H9 (cell line): ENCODE results near the gene TMEM164. TPM values are rescaled to one million over a fixed set of nuclear protein-coding genes. Genes with fewer than 3 reads are reported as not detected.

Experiments used
- DNase-seq: peaks from one replicate; pipeline ENCODE4 v3.0.0-alpha.2; 2017
- H2AFZ ChIP-seq: one replicate; pipeline ENCODE4 v1.6.1; 2013; ENCODE audit warnings: mild to moderate bottlenecking, low read length, control low read depth, moderate library complexity
- H2AK5ac ChIP-seq: 2 replicates; pipeline ENCODE4 v1.6.1; 2013; ENCODE audit warnings: low read length, control low read depth, mixed read lengths; ENCODE audit not compliant: insufficient read length
- H2BK120ac ChIP-seq: one replicate; pipeline ENCODE4 v1.6.1; 2013; ENCODE audit warnings: low read depth, mild to moderate bottlenecking, low read length, control low read depth, inconsistent platforms; ENCODE audit not compliant: poor library complexity, severe bottlenecking
- H2BK12ac ChIP-seq: 2 replicates; pipeline ENCODE4 v1.6.1; 2013; ENCODE audit warnings: low read length, control low read depth, mixed read lengths, low read depth; ENCODE audit not compliant: insufficient read length
- H2BK15ac ChIP-seq: 2 replicates; pipeline ENCODE4 v1.6.1; 2013; ENCODE audit warnings: low read depth, low read length, control low read depth
- H2BK20ac ChIP-seq: one replicate; pipeline ENCODE4 v1.6.1; 2013; ENCODE audit warnings: low read depth, mild to moderate bottlenecking, low read length, control low read depth, inconsistent platforms; ENCODE audit not compliant: poor library complexity, severe bottlenecking
- H2BK5ac ChIP-seq: 2 replicates; pipeline ENCODE4 v1.6.1; 2013; ENCODE audit warnings: low read length, control low read depth, mixed read lengths; ENCODE audit not compliant: insufficient read length
- H3K14ac ChIP-seq: 2 replicates; pipeline ENCODE4 v1.6.1; 2013; ENCODE audit warnings: low read length, control low read depth; ENCODE audit not compliant: insufficient read depth
- H3K18ac ChIP-seq: 2 replicates; pipeline ENCODE4 v1.6.1; 2013; ENCODE audit warnings: low read depth, mild to moderate bottlenecking, mixed read lengths, low read length, control low read depth; ENCODE audit not compliant: insufficient read length
- H3K23ac ChIP-seq: 2 replicates; pipeline ENCODE4 v1.6.1; 2013; ENCODE audit warnings: low read length, control low read depth, mixed read lengths, low read depth; ENCODE audit not compliant: insufficient read length
- H3K23me2 ChIP-seq: 2 replicates; pipeline ENCODE4 v1.6.1; 2013; ENCODE audit warnings: low read depth, mild to moderate bottlenecking, mixed read lengths, low read length, control low read depth; ENCODE audit not compliant: insufficient read length, poor library complexity, severe bottlenecking
- H3K27ac ChIP-seq: 2 replicates; pipeline ENCODE4 v1.5.1; 2013; ENCODE audit warnings: low read length, control low read depth, mixed read lengths, low read depth; ENCODE audit not compliant: insufficient read length
- H3K27me3 ChIP-seq: 2 replicates; pipeline ENCODE4 v1.6.1; 2013; ENCODE audit warnings: low read length, control low read depth, inconsistent platforms; ENCODE audit not compliant: insufficient read depth
- H3K4ac ChIP-seq: 2 replicates; pipeline ENCODE4 v1.6.1; 2013; ENCODE audit warnings: low read depth, mild to moderate bottlenecking, control low read depth, inconsistent platforms, low read length, moderate library complexity
- H3K4me1 ChIP-seq: 2 replicates; pipeline ENCODE4 v1.6.1; 2013; ENCODE audit warnings: low read length, control low read depth, inconsistent platforms; ENCODE audit not compliant: insufficient read depth
- H3K4me2 ChIP-seq: 2 replicates; pipeline ENCODE4 v1.6.1; 2013; ENCODE audit warnings: low read length, control low read depth, mixed read lengths; ENCODE audit not compliant: insufficient read length, insufficient read depth
- H3K56ac ChIP-seq: 2 replicates; pipeline ENCODE4 v1.6.1; 2013; ENCODE audit warnings: low read depth, mild to moderate bottlenecking, mixed read lengths, low read length, control low read depth; ENCODE audit not compliant: insufficient read length
- H3K79me1 ChIP-seq: 2 replicates; pipeline ENCODE4 v1.6.1; 2013; ENCODE audit warnings: low read depth, mild to moderate bottlenecking, moderate library complexity, low read length, control low read depth, inconsistent platforms; ENCODE audit not compliant: insufficient read depth, poor library complexity, severe bottlenecking
- H3K79me2 ChIP-seq: 2 replicates; pipeline ENCODE4 v1.6.1; 2013; ENCODE audit warnings: low read length, control low read depth, inconsistent platforms; ENCODE audit not compliant: insufficient read depth
- H3K9ac ChIP-seq: 2 replicates; pipeline ENCODE4 v1.6.1; 2013; ENCODE audit warnings: low read length, control low read depth, mixed read lengths; ENCODE audit not compliant: insufficient read length; ENCODE audit errors: extremely low read depth
- H3K9me3 ChIP-seq: one replicate; pipeline ENCODE4 v1.6.1; 2013; ENCODE audit warnings: low read depth, low read length, inconsistent platforms; ENCODE audit not compliant: control insufficient read depth
- H3T11ph ChIP-seq: one replicate; pipeline ENCODE4 v1.6.1; 2013; ENCODE audit warnings: mild to moderate bottlenecking, low read length, control low read depth, inconsistent platforms
- H4K20me1 ChIP-seq: one replicate; pipeline ENCODE4 v1.6.1; 2013; ENCODE audit not compliant: control insufficient read depth, insufficient read length, insufficient read depth
- H4K5ac ChIP-seq: 2 replicates; pipeline ENCODE4 v1.6.1; 2013; ENCODE audit warnings: low read depth, mild to moderate bottlenecking, mixed read lengths, low read length, control low read depth; ENCODE audit not compliant: insufficient read length
- H4K8ac ChIP-seq: replicated peaks from 2 replicates; pipeline ENCODE4 v1.6.1; 2013; ENCODE audit warnings: low read length, control low read depth, mixed read lengths, low read depth; ENCODE audit not compliant: insufficient read length
- H4K91ac ChIP-seq: 2 replicates; pipeline ENCODE4 v1.6.1; 2013; ENCODE audit warnings: low read depth, mild to moderate bottlenecking, moderate library complexity, mixed read lengths, low read length, control low read depth; ENCODE audit not compliant: insufficient read length
- H3K27ac Mint-ChIP-seq, 3 experiments: 2 replicates in 2 of 3; 3 replicates in 1 of 3; pipeline ENCODE4 v1.8.0; 2020 to 2021; ENCODE audit warnings: mixed read lengths in 3 of 3, mild to moderate bottlenecking in 1 of 3, moderate library complexity in 1 of 3
- H3K27me3 Mint-ChIP-seq: 2 replicates; pipeline ENCODE4 v1.8.0; 2021; ENCODE audit warnings: low read depth, mild to moderate bottlenecking, moderate library complexity, mixed read lengths
- H3K36me3 Mint-ChIP-seq, 3 experiments: 2 replicates in 2 of 3; 3 replicates in 1 of 3; pipeline ENCODE4 v1.8.0; 2020 to 2021; ENCODE audit warnings: low read depth in 3 of 3, mixed read lengths in 3 of 3; ENCODE audit not compliant: insufficient read depth in 1 of 3
- H3K4me1 Mint-ChIP-seq, 2 experiments: 2 replicates each; pipeline ENCODE4 v1.8.0; 2020; ENCODE audit warnings: mixed read lengths in 2 of 2
- H3K4me3 Mint-ChIP-seq, 2 experiments: 2 replicates in 1 of 2; 3 replicates in 1 of 2; pipeline ENCODE4 v1.8.0; 2020 to 2021; ENCODE audit warnings: mild to moderate bottlenecking in 2 of 2, mixed read lengths in 2 of 2, moderate library complexity in 1 of 2
- H3K9me3 Mint-ChIP-seq, 2 experiments: 2 replicates in 1 of 2; 3 replicates in 1 of 2; pipeline ENCODE4 v1.8.0; 2020; ENCODE audit warnings: mild to moderate bottlenecking in 2 of 2, mixed read lengths in 2 of 2, moderate library complexity in 1 of 2
- WGBS: extraction: QIAGEN DNeasy Blood & Tissue Kit; methylation state at CpG from one replicate; pipeline ENCODE4 v1.1.7; 2013; ENCODE audit warnings: missing lambda C conversion rate, low lambda C conversion rate, mixed read lengths; ENCODE audit not compliant: insufficient read length; ENCODE audit errors: extremely low coverage; 5-methylcytosine and 5-hydroxymethylcytosine counted together
- total RNA-seq: library from RNA; stranded (reverse); gene quantifications from 2 replicates; pipeline ENCODE4 v1.2.1, GENCODE V29; 2021
- TF ChIP-seq, protein P1 (sequence below): fragments of 200-600 bp; sonication (generic); conservative IDR thresholded peaks from 3 replicates; pipeline ENCODE4 v1.8.0; 2021; ENCODE audit warnings: antibody characterized with exemption, mild to moderate bottlenecking

Gene TMEM164
- total RNA-seq, 1 experiment from 2014 or later = 30.4 TPM

DNA sequence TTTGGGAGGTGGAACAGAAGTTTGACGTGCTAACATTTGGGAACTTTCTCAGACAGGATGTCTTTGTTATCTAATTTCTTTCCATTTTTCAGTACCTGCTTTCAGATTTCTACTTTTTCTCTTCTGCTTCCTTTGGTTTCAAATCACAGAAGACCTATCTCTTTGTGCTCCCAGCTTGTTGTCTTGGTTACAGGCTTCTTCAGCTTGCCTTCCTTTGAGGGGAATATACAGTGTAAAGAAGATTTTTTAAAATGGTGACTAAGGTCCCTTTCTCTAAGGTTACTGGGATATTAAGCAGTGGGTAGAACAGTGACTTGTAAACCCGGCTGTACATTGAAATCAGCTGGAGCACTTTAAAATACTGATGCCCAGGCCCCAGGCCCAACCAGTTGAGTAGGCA lies 48.0 kb downstream of the TMEM164 start:
- Histone ChIP-seq H2BK12ac (no peak overlapping the region), H3K18ac (no peak overlapping the region), H3K9me3 (no peaks in the 10 kb centered on the region), H3K23me2 (no peaks in the 10 kb centered on the region), H3K9ac (no peak overlapping the region), H4K20me1 (no peaks in the 10 kb centered on the region), H3K4ac (no peak overlapping the region), H2BK20ac (no peak overlapping the region), H4K8ac (no peak overlapping the region), H2BK5ac (no peak overlapping the region), H3K23ac (no peak overlapping the region), H3K4me2 (no peak overlapping the region), H3K79me1 (no peaks in the 10 kb centered on the region), H2BK15ac (no peak overlapping the region), H3K56ac (no peak overlapping the region), H2AK5ac (no peak overlapping the region), H2AFZ (no peak overlapping the region), H3K79me2 (no peaks in the 10 kb centered on the region), H4K5ac (no peak overlapping the region), H3K4me1 (no peaks in the 10 kb centered on the region; the same call in 1 of the 2 replicates), H3K27me3 (no peaks in the 10 kb centered on the region), H4K91ac (no peak overlapping the region), H2BK120ac (no peak overlapping the region), H3K27ac (no peak overlapping the region), H3T11ph (no peak overlapping the region), H3K14ac (no peak overlapping the region)
- Mint-ChIP-seq H3K4me3 (no peak overlapping the region), H3K27me3 (no peaks in the 10 kb centered on the region), H3K27ac (peak overlapping the region in 1 of 3 experiments; percentile 49; a peak in 3 of 7 replicates), H3K4me1 (peaks cover 45 to 55% of the 10 kb centered on the region in 2 experiments), H3K36me3 (peaks cover 2 to 14% (median 8%) of the 10 kb centered on the region in 3 experiments; a peak in 4 of 7 replicates), H3K9me3 (no peaks in the 10 kb centered on the region)
- no peak for DNase-seq
- TF ChIP-seq, protein P1, sequence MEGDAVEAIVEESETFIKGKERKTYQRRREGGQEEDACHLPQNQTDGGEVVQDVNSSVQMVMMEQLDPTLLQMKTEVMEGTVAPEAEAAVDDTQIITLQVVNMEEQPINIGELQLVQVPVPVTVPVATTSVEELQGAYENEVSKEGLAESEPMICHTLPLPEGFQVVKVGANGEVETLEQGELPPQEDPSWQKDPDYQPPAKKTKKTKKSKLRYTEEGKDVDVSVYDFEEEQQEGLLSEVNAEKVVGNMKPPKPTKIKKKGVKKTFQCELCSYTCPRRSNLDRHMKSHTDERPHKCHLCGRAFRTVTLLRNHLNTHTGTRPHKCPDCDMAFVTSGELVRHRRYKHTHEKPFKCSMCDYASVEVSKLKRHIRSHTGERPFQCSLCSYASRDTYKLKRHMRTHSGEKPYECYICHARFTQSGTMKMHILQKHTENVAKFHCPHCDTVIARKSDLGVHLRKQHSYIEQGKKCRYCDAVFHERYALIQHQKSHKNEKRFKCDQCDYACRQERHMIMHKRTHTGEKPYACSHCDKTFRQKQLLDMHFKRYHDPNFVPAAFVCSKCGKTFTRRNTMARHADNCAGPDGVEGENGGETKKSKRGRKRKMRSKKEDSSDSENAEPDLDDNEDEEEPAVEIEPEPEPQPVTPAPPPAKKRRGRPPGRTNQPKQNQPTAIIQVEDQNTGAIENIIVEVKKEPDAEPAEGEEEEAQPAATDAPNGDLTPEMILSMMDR = no peak
- whole genome bisulfite sequencing = no CpG with 5 or more reads among the region's 2 CpGs
